ENCODE results near the gene LRMDA.
"Not testable (repeated sequence)": the region's sequence is repeated elsewhere in the genome, so short reads cannot be mapped to it uniquely, and the experiment has no call there.

Gene LRMDA

GRCh38 chr10:76560338-76560737 lies 1128.9 kb downstream of the LRMDA start:
- in situ Hi-C loops (cut with MboI; ENCODE audit: low sequenced_read_pairs): no loop called here

- in situ Hi-C loops (cut with MboI; ENCODE audit: low sequenced_read_pairs): no loop called here
Observed at GRCh38 chr10:76563286-76563685, 1131.9 kb downstream of the LRMDA start.

- in situ Hi-C loops (cut with MboI; ENCODE audit: low sequenced_read_pairs): no loop called here
Observed at GRCh38 chr10:76572021-76572420, 1140.6 kb downstream of the LRMDA start.

- in situ Hi-C loops (cut with MboI; ENCODE audit: low sequenced_read_pairs): no loop called here
Observed at GRCh38 chr10:76576276-76576962, 1145.0 kb downstream of the LRMDA start.

- in situ Hi-C loops (cut with MboI; ENCODE audit: low sequenced_read_pairs): no loop called here
Observed at GRCh38 chr10:76577455-76577854, 1146.0 kb downstream of the LRMDA start.

- in situ Hi-C loops (cut with MboI; ENCODE audit: low sequenced_read_pairs): no loop called here
Observed at GRCh38 chr10:76581506-76582256, 1150.3 kb downstream of the LRMDA start.

GRCh38 chr10:76582531-76582930 lies 1151.1 kb downstream of the LRMDA start:
- in situ Hi-C loops (cut with MboI; ENCODE audit: low sequenced_read_pairs): no loop called here

GRCh38 chr10:76583711-76584161 lies 1152.3 kb downstream of the LRMDA start:
- in situ Hi-C loops (cut with MboI; ENCODE audit: low sequenced_read_pairs): no loop called here

- in situ Hi-C loops (cut with MboI; ENCODE audit: low sequenced_read_pairs): not testable (repeated sequence)
Observed at GRCh38 chr10:76584466-76584865, 1153.0 kb downstream of the LRMDA start.

Data from HL-60/S4 treated with retinoic acid at 250 ng/mL for 4 days and 3 days (cell line).